Erythroblast (primary cell): ENCODE measurements around the gene EFHC1.

Source experiments
- GATA1 ChIP-seq: IDR thresholded peaks from 2 replicates; pipeline ENCODE4 v1.6.1; 2011; ENCODE audit warnings: low read depth, mild to moderate bottlenecking, control low read depth, low read length, moderate library complexity
- POLR2A ChIP-seq: IDR thresholded peaks from 2 replicates; pipeline ENCODE4 v1.6.1; 2011; ENCODE audit warnings: mild to moderate bottlenecking, low read length

GRCh38 chr6:52541135-52541534, 121.0 kb downstream of the EFHC1 start:
- TF ChIP-seq POLR2A = no peak
- TF ChIP-seq GATA1 = no peak
